Motor neuron (in vitro differentiated cells): ENCODE results near the gene ASXL3. TPM values are rescaled to one million over a fixed set of nuclear protein-coding genes. Genes with fewer than 3 reads are reported as not detected.
A peak's percentile ranks its signal among the peaks of the same experiment; 100 is the strongest.

Experiments used
- ATAC-seq, 8 experiments: fragments of 200-7000 bp; cut with Tn5 transposase; replicated peaks in 6 of 8; 2 replicates each; pipeline ENCODE4 v1.8.0; 2021; ENCODE audit warnings: mild to moderate bottlenecking in 8 of 8, moderate library complexity in 8 of 8
- H3K27ac ChIP-seq, 2 donors: fragments of 250-450 bp; sonication (Bioruptor Pico); 2 replicates each; pipeline ENCODE4 v1.9.0; 2021; ENCODE audit warnings: antibody characterized with exemption in 2 of 2, mild to moderate bottlenecking in 2 of 2, moderate library complexity in 1 of 2
- H3K4me1 ChIP-seq, 2 donors: fragments of 250-450 bp; sonication (Bioruptor Pico); replicated peaks in 1 of 2; 2 replicates each; pipeline ENCODE4 v1.6.1; 2021; ENCODE audit warnings: antibody characterized with exemption in 2 of 2, mild to moderate bottlenecking in 2 of 2, moderate library complexity in 1 of 2
- H3K4me3 ChIP-seq, 5 donors: fragments of 250-450 bp; sonication (Bioruptor Pico); 2 replicates each; pipeline ENCODE4 v1.9.0; 2021; ENCODE audit warnings: antibody characterized with exemption in 5 of 5, mild to moderate bottlenecking in 5 of 5, moderate library complexity in 4 of 5
- WGBS, 10 experiments: fragments of 450-650 bp; shearing (Covaris generic); methylation state at CpG; one replicate each; pipeline ENCODE4 v1.0.0; 2022; 5-methylcytosine and 5-hydroxymethylcytosine counted together
- in situ Hi-C, 9 experiments: fragments of 400-800 bp; cut with MboI; loops; one replicate each; pipeline ENCODE4 v1.15.0; 2021; ENCODE audit warnings: low sequenced_read_pairs in 9 of 9, low pct_unique_long_range_greater_than_20kb in 2 of 9; ENCODE audit not compliant: unreplicated experiment in 9 of 9
- total RNA-seq, 8 experiments: library from RNA; unstranded; fragments of 300-600 nt; gene quantifications; 2 replicates each; pipeline versions ENCODE4 v1.2.3 to v1.2.4, GENCODE V29; 2022

Gene ASXL3
- total RNA-seq, 8 experiments from 2014 or later, result 0.31 to 50.1 (median 21.0) TPM

- 53 to 100% (median 74%) methylated on average over 1 to 2 of the region's 2 CpGs; no CpG with 5 or more reads in 2 of the 10 experiments for WGBS, 10 experiments
- in situ Hi-C loops, result no loop called here
- Histone ChIP-seq H3K4me1 (peaks cover 8 to 17% of the 10 kb centered on the region in 2 donors), H3K4me3 (no peak overlapping the region), H3K27ac (no peak overlapping the region)
- no peak for ATAC-seq
These were observed 10.3 kb downstream of the ASXL3 start for GRCh38 chr18:33588361-33588760.

- Histone ChIP-seq H3K4me1 (peaks cover 0 to 2% of the 10 kb centered on the region in 2 donors), H3K27ac (no peak overlapping the region), H3K4me3 (no peak overlapping the region)
- in situ Hi-C loops, result no loop called here
- WGBS, 10 experiments, result 0 to 100% (median 79%) methylated on average over 1 to 5 of the region's 5 CpGs; no CpG with 5 or more reads in 2 of the 10 experiments
- no peak for ATAC-seq
These were observed 15.2 kb downstream of the ASXL3 start for GRCh38 chr18:33593261-33593660.

- WGBS, 10 experiments, result 43 to 100% (median 88%) methylated on average over 1 of the region's 1 CpG; no CpG with 5 or more reads in 1 of the 10 experiments
- no peak for ATAC-seq
- H3K27ac ChIP-seq, result no peak overlapping the region
- H3K4me1 ChIP-seq, result peaks cover 0 to 2% of the 10 kb centered on the region in 2 donors
- H3K4me3 ChIP-seq, result no peak overlapping the region
- in situ Hi-C loops, result no loop called here
These were observed 16.8 kb downstream of the ASXL3 start for GRCh38 chr18:33594799-33595198.

DNA sequence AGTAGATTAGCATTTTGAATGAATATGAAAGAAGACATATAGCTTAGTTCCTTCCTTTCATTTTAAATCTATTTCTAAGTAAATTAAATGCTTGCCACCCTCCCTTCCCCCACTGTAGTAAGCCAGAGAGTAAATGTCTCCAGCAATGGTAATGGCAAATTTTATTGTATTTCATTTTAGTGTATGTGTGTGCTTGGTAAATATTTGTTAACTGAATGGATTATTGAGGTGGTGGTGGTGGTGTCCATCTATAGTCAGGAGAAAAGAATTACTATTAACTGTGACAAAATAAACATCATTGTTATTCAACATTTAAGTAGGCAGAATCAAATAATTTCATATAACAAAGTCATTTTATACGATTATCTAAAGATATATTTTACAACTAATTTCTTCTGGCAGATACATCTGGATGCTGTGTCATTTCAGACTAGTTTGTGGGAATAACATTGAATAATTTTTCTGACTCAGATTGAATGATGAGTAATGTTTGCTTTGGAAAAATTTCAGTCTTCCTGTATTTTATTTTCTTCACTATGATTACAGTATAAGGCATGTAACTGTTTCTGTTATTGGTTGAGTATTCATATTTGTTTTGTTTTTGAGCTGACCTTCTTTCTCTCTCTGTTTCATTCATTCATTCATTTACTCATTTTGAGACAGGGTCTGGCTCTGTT is 18.3 kb downstream of the ASXL3 start:
- no peak overlapping the region for H3K27ac ChIP-seq
- peaks cover 0 to 2% of the 10 kb centered on the region in 2 donors for H3K4me1 ChIP-seq
- 0 to 100% (median 79%) methylated on average over 1 of the region's 1 CpG; no CpG with 5 or more reads in 2 of the 10 experiments for WGBS, 10 experiments
- ATAC-seq, result peak in 2 of 8 experiments; percentile 22 to 28
- H3K4me3 ChIP-seq, result no peak overlapping the region
- in situ Hi-C loops, result no loop called here

- H3K4me1 ChIP-seq, result peaks cover 2 to 7% of the 10 kb centered on the region in 2 donors
- 14 to 86% (median 66%) methylated on average over 1 to 3 of the region's 3 CpGs for WGBS, 10 experiments
- H3K27ac ChIP-seq, result no peak overlapping the region
- no peak overlapping the region for H3K4me3 ChIP-seq
- no peak for ATAC-seq
- in situ Hi-C loops, result no loop called here
These were observed 22.8 kb downstream of the ASXL3 start for GRCh38 chr18:33600846-33601245.

DNA sequence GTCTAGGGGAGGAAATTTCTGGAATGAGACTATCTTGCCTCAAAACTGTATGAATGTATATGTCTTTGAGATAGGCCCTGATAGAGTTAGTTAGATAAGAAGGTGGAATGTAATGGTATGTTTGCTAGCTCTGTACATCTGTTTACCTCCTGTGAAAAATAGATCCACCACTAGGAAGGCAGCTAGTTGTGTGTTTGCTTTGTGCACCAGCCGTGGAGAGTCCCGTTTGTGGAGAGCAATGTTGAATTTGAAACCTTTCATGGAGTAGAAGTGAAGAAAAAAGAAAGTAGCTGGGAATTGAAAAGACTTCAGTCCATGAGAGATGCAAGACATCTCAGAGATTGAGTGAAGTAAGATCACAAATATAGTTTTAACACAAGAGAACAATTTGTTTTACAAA is 25.4 kb downstream of the ASXL3 start:
- Histone ChIP-seq H3K27ac (no peak overlapping the region), H3K4me1 (peaks cover 0 to 7% of the 10 kb centered on the region in 2 donors), H3K4me3 (no peak overlapping the region)
- peak in 1 of 8 experiments; percentile 71 for ATAC-seq
- in situ Hi-C loops, result no loop called here
- 0 to 90% (median 51%) methylated on average over 2 of the region's 2 CpGs; no CpG with 5 or more reads in 2 of the 10 experiments for WGBS, 10 experiments

DNA sequence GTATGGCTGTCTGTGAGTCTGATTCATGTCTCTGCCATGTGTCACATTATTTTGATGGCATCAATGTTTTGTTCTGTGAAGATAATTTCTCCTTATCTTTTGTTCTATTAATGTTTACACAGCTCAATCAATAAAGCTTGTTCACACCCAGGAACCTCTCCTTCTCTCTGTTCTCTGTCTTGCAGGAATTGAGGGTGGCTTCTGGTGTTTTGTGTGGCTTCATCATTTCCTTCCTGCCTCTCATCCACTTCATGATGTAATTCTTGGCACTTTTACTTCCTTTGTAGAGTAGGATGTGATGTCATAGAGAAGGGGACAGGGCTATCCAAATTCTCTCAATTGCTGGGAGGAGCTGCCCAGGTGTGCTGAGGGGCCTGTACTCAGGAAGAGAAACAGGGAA is 27.2 kb downstream of the ASXL3 start:
- no peak overlapping the region for H3K27ac ChIP-seq
- in situ Hi-C loops, result no loop called here
- no peak overlapping the region for H3K4me3 ChIP-seq
- H3K4me1 ChIP-seq, result peaks cover 0 to 7% of the 10 kb centered on the region in 2 donors
- no peak for ATAC-seq

- no peak overlapping the region for H3K4me3 ChIP-seq
- H3K4me1 ChIP-seq, result peaks cover 0 to 7% of the 10 kb centered on the region in 2 donors
- H3K27ac ChIP-seq, result no peak overlapping the region
- ATAC-seq, result no peak
- in situ Hi-C loops, result no loop called here
These were observed 28.6 kb downstream of the ASXL3 start for GRCh38 chr18:33606621-33607020.

DNA sequence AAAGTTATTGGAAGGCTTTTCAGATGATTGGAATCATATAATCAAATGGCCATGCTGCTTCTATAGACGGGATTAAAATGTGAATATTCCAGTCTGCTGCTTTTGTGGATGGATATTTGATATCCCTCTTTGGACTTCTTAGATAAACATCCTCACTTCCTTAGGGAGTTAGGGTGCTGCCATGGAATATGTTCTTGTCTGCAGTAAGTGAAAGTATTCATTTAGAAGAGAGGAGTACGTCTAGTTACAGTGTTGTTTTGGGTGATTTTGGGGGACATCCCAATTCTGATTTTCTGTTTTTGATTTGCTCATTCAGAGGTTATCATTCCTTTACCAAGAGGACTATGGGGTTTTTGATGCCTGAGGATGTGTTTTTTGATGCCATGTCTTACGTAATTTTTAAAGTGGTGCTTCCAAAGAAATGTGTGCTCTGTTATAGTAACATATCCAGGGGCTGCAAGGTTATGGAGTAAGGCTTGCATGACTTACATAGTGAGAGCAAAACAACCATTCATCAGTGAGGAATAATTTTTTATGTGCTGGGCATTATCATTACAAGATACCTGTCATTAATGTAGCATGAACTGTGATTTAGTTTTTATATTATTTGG is 33.6 kb downstream of the ASXL3 start:
- in situ Hi-C loops, result no loop called here
- peak in 1 of 8 experiments; percentile 12 for ATAC-seq
- 0 to 93% (median 73%) methylated on average over 2 to 3 of the region's 3 CpGs; no CpG with 5 or more reads in 1 of the 10 experiments for WGBS, 10 experiments
- H3K4me1 ChIP-seq, result peaks cover 0 to 3% of the 10 kb centered on the region in 2 donors
- H3K27ac ChIP-seq, result no peak overlapping the region
- H3K4me3 ChIP-seq, result no peak overlapping the region

GRCh38 chr18:33612632-33613031 is 34.6 kb downstream of the ASXL3 start:
- peak in 1 of 8 experiments; percentile 44 for ATAC-seq

DNA sequence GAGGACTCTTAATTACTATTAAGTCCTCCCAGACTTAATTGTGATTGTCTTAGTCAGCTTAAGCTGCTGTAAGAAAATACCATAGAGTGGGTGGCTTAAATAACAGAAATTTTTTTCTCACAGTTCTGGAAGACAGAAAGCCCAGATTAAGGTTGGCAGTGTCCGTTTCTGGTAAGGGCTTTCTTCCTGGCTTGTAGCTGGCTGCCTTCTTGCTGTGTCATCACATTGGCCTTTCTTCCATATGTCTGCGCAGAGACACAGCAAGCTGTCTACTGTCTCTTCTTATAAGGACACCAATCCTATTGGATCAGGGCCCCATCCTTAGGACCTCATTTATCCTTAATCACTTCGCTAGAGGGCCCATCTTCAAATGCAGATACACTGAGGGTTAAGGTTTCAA is 38.5 kb downstream of the ASXL3 start:
- Histone ChIP-seq H3K27ac (no peak overlapping the region), H3K4me1 (peaks cover 0 to 3% of the 10 kb centered on the region in 2 donors), H3K4me3 (no peak overlapping the region)
- no peak for ATAC-seq
- 43 to 100% (median 98%) methylated on average over 1 to 3 of the region's 3 CpGs; no CpG with 5 or more reads in 2 of the 10 experiments for WGBS, 10 experiments
- in situ Hi-C loops, result no loop called here

More at GRCh38 chr18:33612632-33613031, 34.6 kb downstream of the ASXL3 start:
- H3K27ac ChIP-seq, result no peak overlapping the region
- WGBS, 10 experiments, result 11 to 100% (median 71%) methylated on average over 2 to 3 of the region's 3 CpGs
- in situ Hi-C loops, result no loop called here
- no peak overlapping the region for H3K4me3 ChIP-seq
- H3K4me1 ChIP-seq, result peaks cover 0 to 3% of the 10 kb centered on the region in 2 donors

GRCh38 chr18:33627114-33627513 is 49.1 kb downstream of the ASXL3 start:
- ATAC-seq, result no peak
- H3K4me3 ChIP-seq, result no peak overlapping the region
- 8 to 100% (median 92%) methylated on average over 1 to 3 of the region's 3 CpGs; no CpG with 5 or more reads in 3 of the 10 experiments for WGBS, 10 experiments
- no peak overlapping the region for H3K27ac ChIP-seq
- in situ Hi-C loops, result no loop called here
- no peaks in the 10 kb centered on the region for H3K4me1 ChIP-seq

- in situ Hi-C loops, result no loop called here
- 29 to 100% (median 88%) methylated on average over 1 of the region's 1 CpG; no CpG with 5 or more reads in 5 of the 10 experiments for WGBS, 10 experiments
- Histone ChIP-seq H3K4me1 (no peaks in the 10 kb centered on the region), H3K4me3 (no peak overlapping the region), H3K27ac (no peak overlapping the region)
- no peak for ATAC-seq
These were observed 52.5 kb downstream of the ASXL3 start for GRCh38 chr18:33630476-33630875.
